Neuron (in vitro differentiated cells): Measurements from ENCODE around the gene ZBTB20.

Experiments
- H2AFZ ChIP-seq: one replicate; pipeline ENCODE4 v1.6.1; 2013; ENCODE audit warnings: low read depth, mild to moderate bottlenecking, inconsistent platforms, low read length, moderate library complexity
- H3K27me3 ChIP-seq: one replicate; pipeline ENCODE4 v1.6.1; 2013; ENCODE audit warnings: low read length; ENCODE audit not compliant: insufficient read depth
- H3K36me3 ChIP-seq: one replicate; pipeline ENCODE4 v1.6.1; 2013; ENCODE audit warnings: low read length; ENCODE audit not compliant: insufficient read depth
- H3K4me1 ChIP-seq: one replicate; pipeline ENCODE4 v1.6.1; 2013; ENCODE audit warnings: low read length; ENCODE audit not compliant: insufficient read depth
- H3K4me3 ChIP-seq: 2 replicates; pipeline ENCODE4 v1.5.1; 2013; ENCODE audit warnings: mild to moderate bottlenecking, low read length, moderate library complexity
- H3K9me3 ChIP-seq: one replicate; pipeline ENCODE4 v1.6.1; 2013; ENCODE audit warnings: low read length

Gene ZBTB20

DNA sequence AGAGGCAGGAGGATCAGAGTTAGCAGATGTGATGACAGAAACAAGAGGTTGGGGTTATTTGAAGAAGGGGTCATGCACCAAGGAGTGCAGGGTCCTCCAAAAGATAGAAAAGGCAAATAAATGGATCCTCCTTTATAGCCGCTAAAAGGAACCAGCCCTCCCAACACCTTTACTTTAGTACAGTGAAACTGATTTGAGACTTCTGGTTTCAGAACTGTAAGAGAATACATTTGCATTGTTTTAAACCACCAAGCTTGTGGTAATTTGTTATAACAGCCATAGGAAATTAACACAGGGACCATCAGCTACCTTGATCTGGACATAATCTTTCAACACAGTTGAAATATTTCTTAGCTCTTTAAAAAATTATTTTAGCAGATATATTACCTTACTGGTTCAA is 686.6 kb downstream of the ZBTB20 start:
- Histone ChIP-seq H3K36me3 (no peaks in the 10 kb centered on the region), H3K9me3 (no peaks in the 10 kb centered on the region), H2AFZ (no peak overlapping the region), H3K4me1 (peaks cover 7% of the 10 kb centered on the region), H3K4me3 (no peak overlapping the region), H3K27me3 (no peaks in the 10 kb centered on the region)

DNA sequence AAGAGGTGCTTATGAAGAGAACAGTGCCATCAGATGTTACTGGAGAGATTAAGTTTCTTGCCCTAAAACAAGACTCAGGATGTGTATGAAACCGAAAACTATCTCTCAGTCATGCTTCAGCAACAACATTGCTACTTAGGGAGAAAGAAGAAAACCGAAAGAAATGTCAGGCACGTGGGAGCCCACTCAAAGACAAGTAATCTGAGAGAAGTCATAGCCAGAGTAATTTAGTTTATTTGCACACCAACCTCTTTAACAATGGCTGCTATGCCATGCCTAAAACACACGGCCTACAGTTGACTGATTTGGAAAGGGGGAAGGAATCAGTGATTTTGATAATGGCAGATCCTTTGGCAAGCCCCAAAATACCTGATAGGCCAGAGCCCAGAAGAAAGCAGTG is 690.3 kb downstream of the ZBTB20 start:
- Histone ChIP-seq H2AFZ (no peak overlapping the region), H3K36me3 (no peaks in the 10 kb centered on the region), H3K27me3 (no peaks in the 10 kb centered on the region), H3K4me3 (no peak overlapping the region), H3K9me3 (no peaks in the 10 kb centered on the region), H3K4me1 (peaks cover 28% of the 10 kb centered on the region)

DNA sequence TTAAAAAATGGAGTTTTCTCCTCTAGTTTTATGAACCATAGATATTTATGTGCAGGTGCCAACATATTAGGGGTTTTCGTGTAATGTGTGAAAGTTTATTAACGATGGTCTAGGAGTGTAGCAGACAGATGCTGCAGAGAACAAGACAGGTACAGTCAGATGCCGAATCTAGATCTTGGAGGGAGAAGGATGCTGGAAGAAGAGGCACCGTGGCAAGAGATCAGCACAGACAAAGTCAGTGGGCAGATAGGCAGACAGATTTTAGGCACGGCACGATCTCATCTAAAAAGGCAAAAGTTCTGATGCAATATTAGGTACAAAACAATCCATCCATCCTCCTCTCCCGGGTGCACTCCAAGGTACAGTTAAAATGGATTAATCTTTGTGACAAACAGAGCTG is 691.7 kb downstream of the ZBTB20 start:
- no peaks in the 10 kb centered on the region for H3K27me3 ChIP-seq
- H3K9me3 ChIP-seq, result no peaks in the 10 kb centered on the region
- no peak overlapping the region for H3K4me3 ChIP-seq
- H3K36me3 ChIP-seq, result no peaks in the 10 kb centered on the region
- H3K4me1 ChIP-seq, result peaks cover 41% of the 10 kb centered on the region
- no peak overlapping the region for H2AFZ ChIP-seq

DNA sequence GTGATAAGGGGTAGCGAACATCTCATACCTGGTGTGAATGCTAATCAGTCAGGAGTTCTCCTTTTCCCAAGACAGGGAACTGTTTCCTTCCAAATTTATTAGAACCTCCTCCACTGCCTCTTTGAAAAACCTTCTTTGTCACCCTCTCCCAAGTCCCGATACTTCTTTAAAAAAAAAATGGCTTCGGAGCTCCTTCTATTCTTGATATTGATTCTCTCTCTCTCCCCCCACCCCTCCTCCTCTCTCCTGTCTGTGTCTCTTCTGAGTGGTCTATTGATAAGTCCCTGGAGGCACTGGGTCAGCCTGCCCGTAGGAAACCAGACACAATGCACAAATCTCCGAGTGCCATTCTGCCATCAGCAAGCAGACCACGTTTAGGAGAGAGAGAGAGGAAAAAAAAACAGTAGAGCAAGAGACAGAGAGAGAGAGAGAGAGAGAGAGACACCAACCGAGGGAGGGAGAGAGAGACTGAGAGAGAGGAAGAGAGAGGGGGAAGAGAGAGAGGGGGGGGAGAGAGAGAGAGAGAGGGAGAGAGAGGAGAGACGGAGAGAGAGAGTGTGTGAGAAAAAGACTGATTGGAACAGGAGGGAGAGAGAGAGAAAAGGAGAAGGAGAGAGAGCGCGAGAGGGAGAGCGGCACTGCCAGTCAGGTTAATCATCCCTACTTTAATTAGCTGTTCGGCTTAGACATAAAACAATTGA is 692.4 kb downstream of the ZBTB20 start:
- H3K27me3 ChIP-seq, result no peaks in the 10 kb centered on the region
- H2AFZ ChIP-seq, result peak overlapping the region; percentile 50
- H3K9me3 ChIP-seq, result no peaks in the 10 kb centered on the region
- no peaks in the 10 kb centered on the region for H3K36me3 ChIP-seq
- H3K4me1 ChIP-seq, result peaks cover 48% of the 10 kb centered on the region
- H3K4me3 ChIP-seq, result peak overlapping the region; percentile 62

DNA sequence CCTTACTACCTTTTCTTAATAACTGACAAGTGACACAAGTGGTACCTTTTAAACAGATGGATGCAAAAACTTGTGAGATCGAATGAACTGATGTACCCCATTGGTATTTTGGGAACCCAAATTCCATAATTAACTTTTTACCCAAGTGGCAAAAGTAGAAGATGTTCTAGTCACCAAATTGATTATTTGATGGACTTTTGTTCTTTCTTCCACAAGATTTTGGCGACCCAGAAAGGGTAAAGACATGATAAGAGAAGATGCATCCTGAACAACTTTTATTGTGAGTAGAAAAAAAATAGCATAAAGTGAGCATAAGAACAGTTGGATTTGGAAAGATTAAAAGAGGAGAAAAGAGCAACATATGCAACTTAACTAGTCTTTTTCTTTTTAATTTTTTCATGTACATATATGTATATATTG is 693.7 kb downstream of the ZBTB20 start:
- H3K36me3 ChIP-seq, result no peaks in the 10 kb centered on the region
- H3K9me3 ChIP-seq, result no peaks in the 10 kb centered on the region
- no peak overlapping the region for H2AFZ ChIP-seq
- H3K4me1 ChIP-seq, result peaks cover 52% of the 10 kb centered on the region
- no peaks in the 10 kb centered on the region for H3K27me3 ChIP-seq
- peak overlapping the region; percentile 62 for H3K4me3 ChIP-seq

DNA sequence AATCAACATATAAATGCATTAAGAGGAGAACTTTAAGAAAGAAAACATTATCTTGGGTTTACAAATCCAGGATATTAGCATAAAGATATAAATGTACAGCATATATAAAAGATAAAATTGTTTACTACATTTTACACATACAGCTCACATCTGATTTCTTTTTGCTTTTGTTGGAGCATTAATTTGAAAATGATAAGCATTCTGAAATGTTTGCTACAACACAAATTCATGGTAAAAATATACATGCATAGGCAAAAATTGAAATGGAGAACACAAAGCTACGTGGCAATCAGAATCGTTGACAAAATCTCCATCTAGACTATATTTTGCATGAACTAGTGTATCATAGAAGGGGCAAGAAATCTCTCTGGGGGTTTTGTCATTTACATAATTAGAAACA is 694.2 kb downstream of the ZBTB20 start:
- Histone ChIP-seq H3K36me3 (no peaks in the 10 kb centered on the region), H2AFZ (no peak overlapping the region), H3K4me3 (peak overlapping the region; percentile 62), H3K9me3 (no peaks in the 10 kb centered on the region), H3K27me3 (no peaks in the 10 kb centered on the region), H3K4me1 (peaks cover 47% of the 10 kb centered on the region)

DNA sequence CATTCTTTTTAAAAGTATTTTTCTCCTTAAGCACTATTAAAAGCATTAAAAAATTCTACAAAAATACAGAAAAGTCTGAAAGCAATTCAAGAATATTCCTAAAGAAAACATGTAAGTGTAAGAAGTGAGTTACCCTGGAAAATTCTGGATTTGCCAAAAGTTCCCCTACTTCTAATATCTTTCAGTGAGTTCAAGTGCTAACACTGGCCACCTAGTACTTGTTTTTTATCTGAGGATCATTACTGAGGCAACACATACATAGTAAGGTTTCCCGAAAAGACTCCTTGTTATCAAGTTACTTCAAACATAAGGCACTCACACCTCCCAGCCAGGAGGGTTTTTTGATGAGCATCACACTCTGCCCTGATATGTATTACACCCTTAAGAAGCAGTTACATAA is 694.8 kb downstream of the ZBTB20 start:
- peak overlapping the region; percentile 62 for H3K4me3 ChIP-seq
- H3K27me3 ChIP-seq, result no peaks in the 10 kb centered on the region
- no peak overlapping the region for H2AFZ ChIP-seq
- H3K36me3 ChIP-seq, result no peaks in the 10 kb centered on the region
- H3K9me3 ChIP-seq, result no peaks in the 10 kb centered on the region
- H3K4me1 ChIP-seq, result peaks cover 46% of the 10 kb centered on the region

DNA sequence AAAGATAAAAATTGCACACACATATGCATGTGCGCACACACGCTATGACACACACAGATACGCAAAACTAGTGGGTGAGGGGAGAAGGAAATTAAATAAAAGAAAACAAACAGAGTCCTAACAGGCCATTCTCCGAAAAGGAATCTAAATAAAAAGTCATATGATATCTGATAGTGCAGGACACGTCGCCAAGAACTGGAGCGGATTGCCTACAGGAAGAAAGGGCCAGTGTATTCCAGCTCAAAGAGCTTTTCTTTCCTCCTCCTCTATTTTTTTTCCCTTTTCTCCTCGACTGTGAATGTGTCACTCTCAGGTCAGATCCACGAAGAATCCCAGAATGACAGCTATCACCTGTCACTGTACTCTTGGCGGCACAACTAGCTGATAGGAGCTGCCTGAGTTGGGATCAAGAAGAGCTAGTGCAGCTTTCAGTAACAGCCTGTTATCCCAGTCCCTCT is 695.5 kb downstream of the ZBTB20 start:
- Histone ChIP-seq H3K36me3 (no peaks in the 10 kb centered on the region), H3K4me1 (peaks cover 46% of the 10 kb centered on the region), H3K9me3 (no peaks in the 10 kb centered on the region), H3K4me3 (peak overlapping the region; percentile 62), H2AFZ (no peak overlapping the region), H3K27me3 (no peaks in the 10 kb centered on the region)

DNA sequence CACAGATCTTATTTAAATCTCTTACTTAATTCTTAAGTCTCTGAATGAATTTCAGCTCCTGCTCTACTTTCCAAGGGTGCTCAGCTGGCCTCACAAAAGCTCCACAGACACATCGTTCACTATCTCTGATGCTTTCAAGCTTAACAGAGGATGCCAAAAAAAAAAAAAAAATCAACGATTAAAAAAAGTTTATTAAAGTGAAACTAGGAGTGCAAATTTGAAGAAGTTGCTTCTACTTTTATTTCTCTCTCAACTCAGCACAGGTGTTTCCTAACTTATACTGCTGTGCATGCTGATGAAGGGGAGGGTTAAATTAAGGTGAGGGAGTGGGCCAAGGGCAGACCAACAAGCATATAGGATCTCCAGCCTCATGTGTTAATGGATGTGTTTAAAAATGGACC is 696.0 kb downstream of the ZBTB20 start:
- Histone ChIP-seq H2AFZ (no peak overlapping the region), H3K36me3 (no peaks in the 10 kb centered on the region), H3K9me3 (no peaks in the 10 kb centered on the region), H3K4me1 (peaks cover 46% of the 10 kb centered on the region), H3K27me3 (no peaks in the 10 kb centered on the region), H3K4me3 (peak overlapping the region; percentile 62)

DNA sequence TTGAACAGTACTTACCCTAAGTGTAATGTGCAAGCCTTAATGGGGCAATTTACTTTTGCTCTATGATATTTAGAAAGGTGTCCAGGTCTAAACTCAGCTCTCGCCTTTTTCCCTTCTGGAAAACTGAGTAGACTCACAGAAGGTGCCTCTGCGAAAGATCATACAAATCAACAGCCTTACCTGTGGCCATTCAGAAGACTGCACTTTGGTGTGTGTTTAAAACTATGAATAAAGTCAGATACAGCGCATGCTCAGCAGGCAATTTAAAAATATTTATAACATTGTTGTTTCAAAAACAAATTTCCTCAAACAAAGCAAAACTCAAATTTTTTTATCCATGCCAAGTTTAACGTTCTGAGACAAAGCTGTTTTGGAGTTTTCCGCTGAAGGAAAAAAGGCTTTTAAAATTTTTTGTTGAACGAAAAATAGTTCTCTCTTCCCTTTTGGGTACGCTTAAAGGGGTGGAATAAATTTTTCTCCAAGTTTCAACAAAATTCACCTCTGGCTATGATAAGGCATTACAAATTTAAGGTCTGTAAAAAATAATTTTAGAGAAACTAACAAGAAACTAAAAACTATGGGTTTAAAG is 697.0 kb downstream of the ZBTB20 start:
- Histone ChIP-seq H3K4me1 (peaks cover 50% of the 10 kb centered on the region), H2AFZ (no peak overlapping the region), H3K4me3 (no peak overlapping the region), H3K27me3 (no peaks in the 10 kb centered on the region), H3K36me3 (no peaks in the 10 kb centered on the region), H3K9me3 (no peaks in the 10 kb centered on the region)

DNA sequence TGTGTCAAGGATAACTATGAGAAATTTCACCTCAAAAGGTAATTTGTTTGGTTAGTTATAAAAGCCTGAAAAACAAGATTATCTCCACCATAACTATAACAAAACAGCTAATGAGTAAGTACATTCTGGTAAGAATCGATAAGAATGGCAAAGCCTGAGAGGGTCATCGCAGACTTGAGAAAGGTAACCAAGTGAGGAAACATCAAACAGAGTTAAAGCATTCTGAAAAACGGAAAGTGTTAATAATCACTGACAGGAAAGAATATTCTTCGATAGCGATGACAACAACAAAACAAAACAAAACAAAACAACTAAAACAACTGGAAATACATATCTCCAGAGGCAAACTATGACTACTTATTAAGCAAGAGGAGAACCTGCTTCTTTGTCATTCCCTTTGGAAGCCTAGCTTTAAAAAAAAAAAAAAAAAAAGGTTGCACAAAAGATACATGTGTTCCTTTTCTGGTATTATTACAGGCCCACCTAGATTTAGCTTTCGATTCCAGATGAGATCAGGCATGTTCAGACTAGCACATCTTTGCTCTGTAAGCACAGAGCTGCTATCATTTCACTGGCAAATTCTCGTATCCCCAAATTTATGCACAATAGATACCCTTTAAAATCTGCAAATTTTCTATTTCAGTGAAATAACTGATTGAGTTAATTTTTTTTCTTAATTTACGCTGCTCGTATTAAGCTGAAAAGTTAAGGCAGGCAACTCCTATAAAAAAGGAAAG is 697.6 kb downstream of the ZBTB20 start:
- Histone ChIP-seq H3K4me3 (no peak overlapping the region), H3K9me3 (no peaks in the 10 kb centered on the region), H3K27me3 (no peaks in the 10 kb centered on the region), H3K36me3 (no peaks in the 10 kb centered on the region), H2AFZ (no peak overlapping the region), H3K4me1 (peaks cover 49% of the 10 kb centered on the region)

DNA sequence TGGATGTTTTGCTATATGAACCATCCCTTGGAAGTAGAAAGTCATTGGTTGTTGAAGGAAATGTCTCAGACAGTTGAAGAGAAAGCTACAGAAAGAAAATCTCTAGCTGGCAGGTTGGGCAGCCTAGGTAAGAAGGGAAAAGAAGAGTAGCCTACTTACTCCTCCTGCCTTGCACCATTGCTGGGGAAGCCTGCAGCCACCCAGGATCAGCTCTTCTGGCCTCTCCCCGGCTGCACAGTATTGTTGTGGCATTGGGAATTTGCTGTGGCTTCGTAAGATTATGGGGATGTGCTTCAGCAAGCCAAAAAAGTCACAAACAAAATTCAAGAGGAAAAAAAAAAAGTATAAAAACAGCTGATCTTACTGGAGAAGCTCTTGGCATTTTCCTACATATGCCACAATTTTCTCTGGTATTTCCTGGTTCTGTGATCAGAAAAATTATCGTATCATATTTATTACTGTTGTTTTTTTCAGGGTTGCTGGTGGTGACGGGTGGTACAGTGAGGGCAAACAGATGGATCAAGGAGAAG is 699.1 kb downstream of the ZBTB20 start:
- Histone ChIP-seq H3K4me1 (peaks cover 45% of the 10 kb centered on the region), H3K27me3 (no peaks in the 10 kb centered on the region), H3K36me3 (no peaks in the 10 kb centered on the region), H3K9me3 (no peaks in the 10 kb centered on the region), H2AFZ (no peak overlapping the region), H3K4me3 (no peak overlapping the region)

DNA sequence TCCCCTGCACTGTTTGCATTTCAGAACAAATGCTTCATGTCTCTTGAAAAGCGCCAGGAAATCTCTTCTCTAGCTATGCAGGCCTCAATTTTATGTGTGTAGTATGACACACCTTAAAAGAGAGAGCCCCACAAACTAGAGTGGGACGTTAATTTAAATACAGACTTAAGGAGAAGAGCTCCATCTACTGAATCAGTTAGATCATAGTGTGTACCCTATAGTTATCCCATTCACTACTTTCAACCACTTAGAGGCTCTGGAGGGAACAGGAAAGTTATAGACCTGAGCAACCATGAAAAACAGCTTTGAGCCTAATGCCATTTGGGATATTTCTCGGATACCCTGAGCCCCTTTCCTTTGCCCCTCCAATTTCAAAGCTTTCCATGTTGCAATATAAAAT is 699.5 kb downstream of the ZBTB20 start:
- Histone ChIP-seq H3K4me3 (no peak overlapping the region), H2AFZ (no peak overlapping the region), H3K4me1 (peaks cover 46% of the 10 kb centered on the region), H3K36me3 (no peaks in the 10 kb centered on the region), H3K9me3 (no peaks in the 10 kb centered on the region), H3K27me3 (no peaks in the 10 kb centered on the region)
